Sigmoid colon (tissue), 7 donors: ENCODE measurements around the gene MAP1LC3B2. TPM values are rescaled to one million over a fixed set of nuclear protein-coding genes. Genes with fewer than 3 reads are reported as not detected.

ENCODE experiments used
- DNase-seq: peaks from one replicate; pipeline ENCODE4 v3.0.0-alpha.2; 2019
- H3K27ac ChIP-seq, 4 donors: fragments of 200-600 bp; sonication (generic); one replicate each; pipeline ENCODE4 v1.5.1; 2016 to 2019; ENCODE audit warnings: mild to moderate bottlenecking in 1 of 4
- H3K27me3 ChIP-seq, 3 donors: fragments of 200-600 bp; sonication (generic); one replicate each; pipeline ENCODE4 v1.5.1; 2019; ENCODE audit warnings: mild to moderate bottlenecking in 1 of 3
- H3K36me3 ChIP-seq, 4 donors: fragments of 200-600 bp; sonication (generic); one replicate each; pipeline ENCODE4 v1.5.1; 2016 to 2019
- H3K4me1 ChIP-seq, 4 donors: fragments of 200-600 bp; sonication (generic); one replicate each; pipeline ENCODE4 v1.5.1; 2017 to 2019
- H3K4me3 ChIP-seq, 4 donors: fragments of 200-600 bp; sonication (generic); one replicate each; pipeline ENCODE4 v1.5.1; 2017 to 2019; ENCODE audit warnings: mild to moderate bottlenecking in 2 of 4, moderate library complexity in 1 of 4
- H3K9me3 ChIP-seq, 4 donors: fragments of 200-600 bp in 3 of 4; sonication (generic) in 3 of 4; one replicate each; pipeline versions ENCODE4 v1.5.1 to v1.6.1; 2013 to 2019
- CTCF ChIP-seq, 4 experiments: fragments of 450-650 bp in 3 of 4; fragments of 200-600 bp in 1 of 4; IDR thresholded peaks; one replicate each; pipeline ENCODE4 v1.5.1; 2016 to 2019; ENCODE audit warnings: antibody characterized with exemption in 4 of 4, mild to moderate bottlenecking in 3 of 4, moderate library complexity in 2 of 4
- EP300 ChIP-seq, 4 donors: sonication (generic); formaldehyde crosslinking; IDR thresholded peaks; one replicate each; pipeline ENCODE4 v1.6.1; 2017; ENCODE audit warnings: antibody characterized with exemption in 4 of 4
- POLR2A ChIP-seq, 2 donors: fragments of 450-650 bp; IDR thresholded peaks; one replicate each; pipeline ENCODE4 v1.6.1; 2016; ENCODE audit warnings: antibody characterized with exemption in 2 of 2, mild to moderate bottlenecking in 2 of 2, moderate library complexity in 2 of 2
- POLR2AphosphoS5 ChIP-seq, 4 donors: sonication (generic); formaldehyde crosslinking; IDR thresholded peaks; one replicate each; pipeline ENCODE4 v1.6.1; 2017; ENCODE audit warnings: antibody characterized with exemption in 4 of 4
- WGBS, 2 donors: extraction: QIAGEN DNeasy Blood & Tissue Kit; methylation state at CpG; one replicate each; pipeline ENCODE4 v1.1.7; 2013; 5-methylcytosine and 5-hydroxymethylcytosine counted together
- intact Hi-C: fragments of 100-400 bp; cut with DNase I; formaldehyde crosslinking; loops from one replicate; pipeline ENCODE4 v1.15.1; 2023
- polyA plus RNA-seq, 3 donors: library from polyadenylated mRNA; stranded (reverse); fragments of 200-250 nt; gene quantifications; one replicate each; pipeline ENCODE4 v1.2.3, GENCODE V29; 2013
- total RNA-seq, 4 donors: library from RNA; depleted of rRNA; stranded (reverse); fragments of >200 nt; gene quantifications; one replicate each; pipeline ENCODE4 v1.1.0, GENCODE V29; 2016
- donor health status: healthy with polysubstance abuse.
- donor health status: Bipolar disorder and iron deficiency.
- donor health status: healthy.

The MAP1LC3B2 gene
- total and polyA plus RNA-seq, 7 donors: 0.90 to 6.2 (median 2.9) TPM; not detected in 3

DNA sequence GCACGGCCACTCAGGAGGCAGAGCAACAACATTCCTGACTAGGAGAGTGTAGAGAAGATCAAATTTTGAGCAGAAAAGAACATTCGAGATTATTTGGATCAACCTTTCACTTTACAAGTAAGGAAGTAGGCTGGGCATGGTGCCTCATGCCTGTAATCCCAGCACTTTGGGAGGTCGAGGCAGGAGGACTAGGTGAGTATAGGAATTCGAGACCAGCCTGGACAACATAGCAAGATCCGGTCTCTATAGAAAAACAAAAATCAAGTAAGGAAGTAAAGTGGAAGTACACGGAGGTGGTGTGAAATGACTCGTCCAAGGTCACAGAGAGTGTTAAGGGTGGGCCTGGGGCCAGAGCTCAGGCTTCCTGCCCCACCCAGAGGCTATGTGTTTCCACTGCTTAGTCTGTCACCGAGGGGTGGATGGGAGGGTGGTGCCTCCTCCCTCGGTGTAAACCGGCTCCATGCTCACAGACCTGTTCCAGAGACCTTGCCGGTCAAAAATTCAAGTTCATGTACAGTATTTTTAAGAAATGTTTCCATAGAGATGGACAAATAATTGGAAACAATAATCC lies 51.9 kb downstream of the MAP1LC3B2 start:
- 43 to 72% methylated on average over 11 of the region's 11 CpGs for WGBS, 2 donors
- Histone ChIP-seq H3K9me3 (no peaks in the 10 kb centered on the region), H3K4me3 (no peak overlapping the region), H3K27me3 (no peaks in the 10 kb centered on the region), H3K27ac (no peak overlapping the region), H3K4me1 (no peaks in the 10 kb centered on the region), H3K36me3 (no peaks in the 10 kb centered on the region)
- intact Hi-C loops: no loop called here
- no peak for TF ChIP-seq CTCF (IDR thresholded peaks at IDR 0.05)
- no peak for TF ChIP-seq POLR2AphosphoS5 (IDR thresholded peaks at IDR 0.05)
- TF ChIP-seq EP300 (IDR thresholded peaks at IDR 0.05): no peak
- TF ChIP-seq POLR2A (IDR thresholded peaks at IDR 0.05): no peak
- DNase-seq: no peak

- H3K4me1 ChIP-seq: no peaks in the 10 kb centered on the region
- no peaks in the 10 kb centered on the region for H3K9me3 ChIP-seq
- DNase-seq: no peak
- WGBS, 2 donors: 78 to 89% methylated on average over 6 of the region's 6 CpGs
- no peaks in the 10 kb centered on the region for H3K36me3 ChIP-seq
- TF ChIP-seq EP300 (IDR thresholded peaks at IDR 0.05) (no peak), CTCF (IDR thresholded peaks at IDR 0.05) (no peak), POLR2AphosphoS5 (IDR thresholded peaks at IDR 0.05) (no peak), POLR2A (IDR thresholded peaks at IDR 0.05) (no peak)
- H3K27me3 ChIP-seq: no peaks in the 10 kb centered on the region
- H3K27ac ChIP-seq: no peak overlapping the region
- no peak overlapping the region for H3K4me3 ChIP-seq
- intact Hi-C loops: no loop called here
These were observed 53.3 kb downstream of the MAP1LC3B2 start for GRCh38 chr12:116612436-116612835.

DNA sequence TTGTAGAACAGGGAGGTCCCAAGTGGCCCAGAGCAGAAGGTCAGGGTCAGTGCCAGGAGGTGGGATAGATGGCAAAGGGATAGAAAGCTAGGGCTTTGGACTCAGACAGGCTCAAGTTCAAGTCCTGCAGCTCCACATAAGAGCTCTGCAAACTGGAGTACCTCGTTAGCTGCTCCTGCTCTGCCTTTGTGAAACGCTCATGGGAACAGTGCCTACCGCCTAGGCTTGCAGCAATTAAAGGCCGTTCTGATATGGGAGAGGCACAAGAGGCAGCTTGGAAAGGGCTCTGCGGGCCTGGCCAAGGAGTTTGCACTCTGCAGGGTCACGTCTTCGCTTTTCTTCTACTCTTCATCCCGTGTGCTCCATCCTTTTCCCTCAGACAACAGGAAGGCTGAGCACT lies 54.1 kb downstream of the MAP1LC3B2 start:
- H3K4me1 ChIP-seq: no peaks in the 10 kb centered on the region
- no peak overlapping the region for H3K4me3 ChIP-seq
- H3K27me3 ChIP-seq: no peaks in the 10 kb centered on the region
- intact Hi-C loops: no loop called here
- TF ChIP-seq CTCF (IDR thresholded peaks at IDR 0.05) (no peak), POLR2A (IDR thresholded peaks at IDR 0.05) (no peak), EP300 (IDR thresholded peaks at IDR 0.05) (no peak), POLR2AphosphoS5 (IDR thresholded peaks at IDR 0.05) (no peak)
- H3K36me3 ChIP-seq: no peaks in the 10 kb centered on the region
- H3K27ac ChIP-seq: no peak overlapping the region
- WGBS, 2 donors: 70 to 87% methylated on average over 8 of the region's 8 CpGs
- peaks cover 0 to 2% (median 0%) of the 10 kb centered on the region in 4 donors for H3K9me3 ChIP-seq
- DNase-seq: no peak

DNA sequence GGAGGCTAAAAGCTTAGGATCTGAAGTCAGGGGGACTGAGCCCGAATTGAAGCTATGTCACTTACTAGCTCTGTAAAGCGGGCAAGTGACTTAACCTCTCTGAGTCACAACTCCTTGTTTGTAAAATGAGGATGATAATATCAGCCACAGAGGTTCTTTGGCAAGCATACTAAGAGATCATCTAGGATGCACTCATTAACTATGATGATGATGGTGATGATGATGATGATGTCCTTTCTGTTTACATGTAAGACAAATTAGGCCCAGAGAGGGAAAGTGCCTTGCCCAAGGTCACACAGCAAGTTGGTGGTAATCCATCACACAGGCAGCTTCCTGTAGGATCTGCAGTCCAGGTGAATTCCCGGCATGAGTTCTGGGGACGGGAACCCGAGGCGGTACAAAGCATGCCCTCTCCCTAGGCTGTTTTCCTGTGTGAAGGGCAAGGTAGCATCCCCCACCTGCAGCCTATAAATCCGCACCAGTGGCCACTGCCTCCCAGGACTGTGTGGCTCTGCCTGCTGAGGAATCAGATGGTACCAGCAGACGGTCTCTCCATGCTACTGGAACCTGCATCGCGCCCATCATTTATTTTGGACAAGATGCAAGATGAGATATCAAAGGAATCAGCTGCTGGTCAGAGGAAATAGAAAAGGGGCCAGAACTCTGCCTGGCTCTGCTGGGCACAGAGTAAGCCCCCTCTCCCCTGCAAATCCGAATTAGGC lies 55.2 kb downstream of the MAP1LC3B2 start:
- Histone ChIP-seq H3K27ac (no peak overlapping the region), H3K4me1 (no peaks in the 10 kb centered on the region), H3K27me3 (no peaks in the 10 kb centered on the region), H3K36me3 (no peaks in the 10 kb centered on the region), H3K9me3 (peaks cover 0 to 4% (median 0%) of the 10 kb centered on the region in 4 donors), H3K4me3 (no peak overlapping the region)
- 86 to 89% methylated on average over 11 of the region's 11 CpGs for WGBS, 2 donors
- TF ChIP-seq POLR2AphosphoS5 (IDR thresholded peaks at IDR 0.05) (no peak), CTCF (IDR thresholded peaks at IDR 0.05) (no peak), EP300 (IDR thresholded peaks at IDR 0.05) (no peak), POLR2A (IDR thresholded peaks at IDR 0.05) (no peak)
- DNase-seq: no peak
- intact Hi-C loops: no loop called here
